ENCODE results near the gene EZR.

Gene EZR

DNA sequence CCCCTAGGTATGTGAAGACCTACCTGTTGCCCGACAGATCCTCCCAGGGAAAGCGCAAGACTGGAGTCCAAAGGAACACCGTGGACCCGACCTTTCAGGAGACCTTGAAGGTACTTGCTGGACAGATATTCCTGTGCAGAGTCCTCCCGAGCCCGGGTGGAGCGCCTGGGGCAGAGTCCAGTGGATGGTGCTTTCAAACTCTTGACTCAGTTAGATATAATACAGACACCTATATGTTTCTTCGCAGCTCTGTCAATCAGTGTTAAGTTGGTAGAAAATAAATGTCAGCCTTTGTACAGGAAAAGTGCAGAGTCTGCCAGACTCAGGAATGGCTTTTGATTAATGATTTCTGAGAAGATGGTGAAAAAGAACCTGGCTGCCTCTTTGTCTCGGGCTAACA is 67.2 kb downstream of the EZR start:
- no peak overlapping the region for H3K9ac ChIP-seq (ENCODE audit: low read length)
- no peak overlapping the region for H3K27ac ChIP-seq (ENCODE audit: low read depth, low read length)
- H3K9me3 ChIP-seq (ENCODE audit: low read length): no peaks in the 10 kb centered on the region
- peaks cover 8% of the 10 kb centered on the region for H3K4me1 ChIP-seq (ENCODE audit: insufficient read depth, low read length)
- H3K36me3 ChIP-seq (ENCODE audit: insufficient read depth, low read length): no peaks in the 10 kb centered on the region
- H3K4me3 ChIP-seq (ENCODE audit: low read depth in 1 of 2, low read length in 2 of 2): no peak overlapping the region
- no peaks in the 10 kb centered on the region for H3K27me3 ChIP-seq (ENCODE audit: control insufficient read depth in 1 of 2, insufficient read depth in 2 of 2, low read length in 2 of 2)

DNA sequence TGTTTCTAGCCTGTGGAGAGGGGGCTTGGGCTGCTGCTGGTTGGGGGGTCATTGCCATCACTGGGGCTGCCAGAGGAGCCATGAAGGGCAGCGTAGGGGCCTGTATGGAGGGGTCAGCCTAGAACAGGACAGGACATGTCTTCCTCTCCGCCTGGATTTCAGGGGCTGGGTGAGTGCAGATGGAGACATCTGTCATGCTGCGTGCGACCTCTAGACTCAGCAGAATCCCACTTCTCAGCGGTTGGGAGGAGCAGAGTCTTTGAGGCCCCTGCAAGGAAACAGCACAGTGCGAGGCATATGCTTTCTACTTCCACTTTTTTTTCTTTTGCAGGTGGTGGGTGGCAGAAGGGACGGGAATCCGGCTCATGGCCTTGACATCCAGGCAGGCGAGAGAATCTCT is 67.9 kb downstream of the EZR start:
- H3K9ac ChIP-seq (ENCODE audit: low read length): no peak overlapping the region
- H3K27me3 ChIP-seq (ENCODE audit: control insufficient read depth in 1 of 2, insufficient read depth in 2 of 2, low read length in 2 of 2): no peaks in the 10 kb centered on the region
- no peaks in the 10 kb centered on the region for H3K9me3 ChIP-seq (ENCODE audit: low read length)
- no peaks in the 10 kb centered on the region for H3K36me3 ChIP-seq (ENCODE audit: insufficient read depth, low read length)
- no peak overlapping the region for H3K4me3 ChIP-seq (ENCODE audit: low read depth in 1 of 2, low read length in 2 of 2)
- peaks cover 8% of the 10 kb centered on the region for H3K4me1 ChIP-seq (ENCODE audit: insufficient read depth, low read length)
- H3K27ac ChIP-seq (ENCODE audit: low read depth, low read length): no peak overlapping the region

DNA sequence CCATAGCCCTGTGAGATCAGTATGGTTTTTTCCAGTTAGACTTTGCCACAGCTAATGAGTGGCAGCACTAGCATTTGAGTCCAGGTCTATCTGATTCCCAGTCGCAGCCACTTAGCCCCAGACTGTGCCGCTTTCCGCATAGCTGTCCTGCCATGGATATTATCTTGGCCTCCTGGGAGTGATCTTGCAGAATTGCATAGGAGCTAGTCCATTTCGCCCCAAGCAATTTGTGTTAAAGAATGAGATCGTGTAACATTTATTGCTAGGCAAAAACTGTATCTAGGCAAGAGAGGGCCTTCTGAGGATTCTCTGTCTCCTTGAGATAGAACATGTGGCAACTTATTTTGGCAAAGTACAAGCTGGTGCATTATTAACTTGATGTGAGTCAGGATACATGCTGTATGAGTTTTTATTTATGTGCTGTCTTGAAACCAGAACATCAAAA is 74.2 kb downstream of the EZR start:
- no peaks in the 10 kb centered on the region for H3K36me3 ChIP-seq (ENCODE audit: insufficient read depth, low read length)
- H3K27ac ChIP-seq (ENCODE audit: low read depth, low read length): no peak overlapping the region
- no peaks in the 10 kb centered on the region for H3K27me3 ChIP-seq (ENCODE audit: control insufficient read depth in 1 of 2, insufficient read depth in 2 of 2, low read length in 2 of 2)
- no peak overlapping the region for H3K4me3 ChIP-seq (ENCODE audit: low read depth in 1 of 2, low read length in 2 of 2)
- H3K9me3 ChIP-seq (ENCODE audit: low read length): no peaks in the 10 kb centered on the region
- no peaks in the 10 kb centered on the region for H3K4me1 ChIP-seq (ENCODE audit: insufficient read depth, low read length)
- no peak overlapping the region for H3K9ac ChIP-seq (ENCODE audit: low read length)

DNA sequence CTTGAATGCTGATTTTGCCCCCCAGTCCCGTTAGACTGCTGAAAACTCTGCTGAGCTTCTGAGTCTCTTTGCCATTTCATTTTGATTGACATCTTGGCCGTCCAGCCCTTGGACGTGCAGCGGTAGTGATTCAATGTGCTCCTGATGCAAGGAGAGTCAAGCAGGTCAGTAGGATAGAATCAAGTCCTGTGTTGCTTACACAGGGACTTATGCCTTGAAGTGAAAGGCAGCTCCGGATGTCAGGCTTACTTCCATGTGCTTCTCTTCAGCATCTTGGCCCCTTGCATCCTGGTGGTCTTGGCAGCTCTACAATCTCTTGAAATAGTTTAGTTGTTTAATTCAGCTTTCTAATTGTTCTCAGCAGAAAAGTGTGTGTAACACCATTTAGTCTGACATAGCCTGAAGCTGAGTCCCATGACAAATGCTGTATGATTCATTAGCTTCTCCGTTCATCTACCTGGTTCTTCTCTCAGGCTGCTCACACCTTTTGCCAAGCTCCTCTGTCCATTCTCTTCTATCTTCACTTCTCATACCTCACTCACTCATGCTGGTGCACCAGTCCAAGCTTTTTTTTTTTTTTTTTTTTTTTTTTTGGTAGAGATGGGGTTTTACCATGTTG is 76.0 kb downstream of the EZR start:
- no peak overlapping the region for H3K4me3 ChIP-seq (ENCODE audit: low read depth in 1 of 2, low read length in 2 of 2)
- no peak overlapping the region for H3K9ac ChIP-seq (ENCODE audit: low read length)
- H3K27ac ChIP-seq (ENCODE audit: low read depth, low read length): no peak overlapping the region
- H3K36me3 ChIP-seq (ENCODE audit: insufficient read depth, low read length): no peaks in the 10 kb centered on the region
- H3K27me3 ChIP-seq (ENCODE audit: control insufficient read depth in 1 of 2, insufficient read depth in 2 of 2, low read length in 2 of 2): no peaks in the 10 kb centered on the region
- no peaks in the 10 kb centered on the region for H3K4me1 ChIP-seq (ENCODE audit: insufficient read depth, low read length)
- H3K9me3 ChIP-seq (ENCODE audit: low read length): peaks cover 4% of the 10 kb centered on the region

DNA sequence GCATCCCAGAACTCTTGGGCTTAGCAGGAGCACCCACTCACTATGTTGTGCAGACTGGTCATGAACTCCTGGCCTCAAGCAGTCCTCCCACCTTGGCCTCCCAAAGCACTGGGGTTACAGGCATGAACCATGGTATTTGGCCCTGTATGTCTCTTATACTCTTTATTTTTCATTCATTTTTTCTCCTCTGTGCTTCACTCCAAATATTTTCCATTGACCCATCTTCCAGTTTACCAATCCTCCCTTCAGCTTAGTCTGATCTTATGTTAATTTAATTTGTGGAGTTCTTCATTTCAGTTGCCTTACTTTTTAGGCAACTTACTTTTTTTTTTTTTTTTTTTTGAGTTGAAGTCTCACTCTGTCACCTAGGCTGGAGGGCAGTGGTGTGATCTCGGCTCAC is 79.5 kb downstream of the EZR start:
- no peaks in the 10 kb centered on the region for H3K4me1 ChIP-seq (ENCODE audit: insufficient read depth, low read length)
- H3K9me3 ChIP-seq (ENCODE audit: low read length): peaks cover 4% of the 10 kb centered on the region
- H3K9ac ChIP-seq (ENCODE audit: low read length): no peak overlapping the region
- H3K4me3 ChIP-seq (ENCODE audit: low read depth in 1 of 2, low read length in 2 of 2): no peak overlapping the region
- no peaks in the 10 kb centered on the region for H3K27me3 ChIP-seq (ENCODE audit: control insufficient read depth in 1 of 2, insufficient read depth in 2 of 2, low read length in 2 of 2)
- H3K27ac ChIP-seq (ENCODE audit: low read depth, low read length): no peak overlapping the region
- no peaks in the 10 kb centered on the region for H3K36me3 ChIP-seq (ENCODE audit: insufficient read depth, low read length)

DNA sequence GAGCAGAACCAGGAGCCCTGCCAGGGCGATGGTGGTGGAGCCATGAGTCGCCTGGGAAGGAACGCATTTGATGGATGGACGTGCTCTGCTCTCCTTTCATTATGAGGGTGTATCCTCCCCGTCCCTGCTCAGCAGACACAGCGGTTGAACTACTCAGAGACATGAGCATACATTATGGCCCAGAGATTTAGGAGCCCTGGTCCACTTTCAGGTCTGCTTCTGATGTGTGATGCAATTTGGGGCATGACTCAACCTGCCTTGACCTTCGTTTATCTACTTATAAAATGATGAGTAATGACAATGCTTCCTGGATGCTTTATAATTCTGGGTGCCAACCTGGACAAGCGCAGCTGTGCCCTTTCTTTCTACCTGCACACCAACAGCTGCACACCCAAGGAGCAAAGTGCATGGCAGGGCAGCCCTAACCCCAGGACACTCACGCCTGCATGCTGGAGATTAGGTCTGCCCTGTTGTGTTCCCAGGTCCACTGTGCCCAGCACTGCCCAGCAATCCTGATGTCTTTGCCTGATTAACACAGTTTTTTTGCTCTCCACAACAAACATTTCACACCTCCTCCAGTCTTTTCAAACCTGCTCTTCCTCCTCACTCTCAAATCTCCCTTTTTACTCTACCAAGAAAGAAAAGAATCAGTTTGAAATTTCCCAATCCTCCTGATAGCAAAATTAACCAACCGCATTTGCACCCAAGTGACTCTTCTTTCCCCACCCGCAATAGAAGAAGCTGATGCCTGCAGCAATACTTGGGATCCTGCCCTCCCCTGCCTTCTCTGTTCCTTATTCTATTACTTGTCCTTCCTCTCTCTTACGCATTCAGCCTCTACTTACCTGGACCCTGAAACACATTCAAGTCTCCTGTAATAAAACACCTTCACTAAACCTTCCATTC is 81.2 kb downstream of the EZR start:
- Histone ChIP-seq H3K36me3 (ENCODE audit: insufficient read depth, low read length) (no peaks in the 10 kb centered on the region), H3K9me3 (ENCODE audit: low read length) (peaks cover 4% of the 10 kb centered on the region), H3K4me3 (ENCODE audit: low read depth in 1 of 2, low read length in 2 of 2) (no peak overlapping the region), H3K27me3 (ENCODE audit: control insufficient read depth in 1 of 2, insufficient read depth in 2 of 2, low read length in 2 of 2) (no peaks in the 10 kb centered on the region), H3K4me1 (ENCODE audit: insufficient read depth, low read length) (no peaks in the 10 kb centered on the region), H3K9ac (ENCODE audit: low read length) (no peak overlapping the region), H3K27ac (ENCODE audit: low read depth, low read length) (no peak overlapping the region)

DNA sequence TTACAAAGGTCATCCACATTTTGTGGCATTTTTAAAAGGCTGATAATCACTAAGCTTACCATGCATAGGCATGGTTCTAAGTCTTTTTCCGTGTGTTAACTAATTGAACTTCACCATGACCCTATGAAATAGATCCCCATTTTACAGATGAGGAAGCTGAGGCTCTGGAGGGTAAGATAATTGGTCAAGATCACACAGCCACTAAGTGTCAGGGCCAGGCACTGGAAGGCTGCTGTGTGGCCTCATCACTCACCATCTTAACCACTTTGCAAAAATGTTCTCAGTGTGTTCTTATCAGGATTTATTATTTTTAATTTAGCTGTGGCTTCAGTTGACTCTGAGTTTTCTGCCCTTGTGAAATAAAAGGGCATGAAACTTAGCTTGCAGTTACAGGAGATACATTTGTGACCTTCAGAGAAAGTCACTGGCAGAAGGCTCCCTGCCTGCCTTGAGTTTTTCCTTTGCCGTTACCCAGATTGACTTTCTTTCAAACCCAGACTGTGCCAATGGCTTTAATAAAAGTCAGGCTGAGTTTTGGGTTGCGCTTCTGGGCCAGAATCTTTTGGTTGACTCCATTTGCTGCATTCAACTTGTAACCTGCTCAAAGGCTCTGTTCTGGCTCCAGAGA is 82.0 kb downstream of the EZR start:
- Histone ChIP-seq H3K27ac (ENCODE audit: low read depth, low read length) (no peak overlapping the region), H3K9me3 (ENCODE audit: low read length) (peaks cover 4% of the 10 kb centered on the region), H3K4me1 (ENCODE audit: insufficient read depth, low read length) (no peaks in the 10 kb centered on the region), H3K9ac (ENCODE audit: low read length) (no peak overlapping the region), H3K36me3 (ENCODE audit: insufficient read depth, low read length) (no peaks in the 10 kb centered on the region), H3K27me3 (ENCODE audit: control insufficient read depth in 1 of 2, insufficient read depth in 2 of 2, low read length in 2 of 2) (no peaks in the 10 kb centered on the region), H3K4me3 (ENCODE audit: low read depth in 1 of 2, low read length in 2 of 2) (no peak overlapping the region)

DNA sequence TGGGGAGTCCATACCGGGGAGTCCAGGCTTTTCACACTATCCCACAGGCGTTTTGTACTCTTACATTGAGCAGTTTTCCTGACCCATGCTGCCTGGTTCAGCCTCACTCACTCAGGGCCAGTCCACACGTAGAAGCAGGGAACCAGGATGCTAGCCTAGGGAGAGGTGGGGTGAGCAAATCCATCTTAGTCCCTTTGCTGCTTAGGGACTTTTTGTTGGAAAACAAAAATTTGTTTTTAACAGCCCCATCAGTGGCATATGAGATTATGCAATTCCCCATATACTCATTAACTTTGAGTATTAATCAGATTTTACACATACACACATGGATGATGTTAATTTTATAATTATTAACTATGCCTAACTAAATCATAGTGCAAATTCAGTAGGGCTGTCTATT is 84.2 kb downstream of the EZR start:
- Histone ChIP-seq H3K27me3 (ENCODE audit: control insufficient read depth in 1 of 2, insufficient read depth in 2 of 2, low read length in 2 of 2) (no peaks in the 10 kb centered on the region), H3K36me3 (ENCODE audit: insufficient read depth, low read length) (no peaks in the 10 kb centered on the region), H3K9me3 (ENCODE audit: low read length) (peaks cover 4% of the 10 kb centered on the region), H3K27ac (ENCODE audit: low read depth, low read length) (no peak overlapping the region), H3K9ac (ENCODE audit: low read length) (no peak overlapping the region), H3K4me1 (ENCODE audit: insufficient read depth, low read length) (no peaks in the 10 kb centered on the region), H3K4me3 (ENCODE audit: low read depth in 1 of 2, low read length in 2 of 2) (no peak overlapping the region)

DNA sequence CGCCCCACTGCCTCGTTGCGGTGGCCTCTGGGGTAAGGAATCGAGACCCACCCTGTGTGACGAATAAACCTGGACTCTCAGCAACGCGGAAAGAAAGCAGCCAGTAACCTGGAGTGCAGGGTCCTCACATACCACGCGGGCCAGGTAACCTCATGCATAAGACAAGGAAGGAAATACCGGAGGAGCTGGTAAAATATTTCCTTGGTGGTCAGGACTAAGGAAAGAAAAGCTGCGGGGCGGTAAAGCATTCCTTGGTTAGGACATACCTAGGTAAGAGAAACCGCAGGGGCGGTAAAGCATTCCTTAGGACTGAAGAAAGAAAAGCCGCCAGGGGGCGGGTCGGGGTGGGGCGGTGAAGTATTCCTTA is 88.6 kb downstream of the EZR start:
- H3K27ac ChIP-seq (ENCODE audit: low read depth, low read length): no peak overlapping the region
- H3K36me3 ChIP-seq (ENCODE audit: insufficient read depth, low read length): no peaks in the 10 kb centered on the region
- no peaks in the 10 kb centered on the region for H3K9me3 ChIP-seq (ENCODE audit: low read length)
- H3K4me1 ChIP-seq (ENCODE audit: insufficient read depth, low read length): no peaks in the 10 kb centered on the region
- no peak overlapping the region for H3K9ac ChIP-seq (ENCODE audit: low read length)
- no peaks in the 10 kb centered on the region for H3K27me3 ChIP-seq (ENCODE audit: control insufficient read depth in 1 of 2, insufficient read depth in 2 of 2, low read length in 2 of 2)
- no peak overlapping the region for H3K4me3 ChIP-seq (ENCODE audit: low read depth in 1 of 2, low read length in 2 of 2)

DNA sequence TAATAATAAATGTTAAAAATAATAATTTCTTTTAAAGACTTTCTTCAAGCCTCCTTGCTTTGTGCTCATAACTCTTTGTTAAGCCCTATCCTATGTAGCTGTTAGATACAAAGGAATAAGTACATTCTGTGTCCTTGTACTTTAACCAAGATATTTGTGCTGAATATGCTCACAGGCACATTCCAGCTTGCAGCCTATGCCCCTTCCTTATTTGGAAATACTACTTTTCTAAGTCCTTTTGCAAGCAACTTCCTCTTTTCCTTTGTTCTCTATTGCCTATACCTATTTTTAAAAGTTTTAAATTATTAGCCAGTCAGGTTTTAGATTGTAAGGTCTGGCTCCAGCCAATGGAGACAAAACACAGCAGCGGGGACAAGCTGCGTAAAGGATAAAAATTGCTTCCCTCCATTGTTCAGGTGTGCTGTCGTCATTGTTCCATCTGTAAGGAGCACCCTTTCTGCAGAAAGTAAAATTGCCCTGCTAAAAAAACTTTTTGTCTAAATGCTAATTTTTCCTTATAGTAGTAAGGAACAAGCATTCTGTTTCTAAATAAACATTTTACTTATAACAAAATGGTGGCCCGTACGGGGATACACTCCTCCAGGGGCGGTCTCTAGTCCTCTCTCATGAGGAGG is 89.1 kb downstream of the EZR start:
- Histone ChIP-seq H3K9ac (ENCODE audit: low read length) (no peak overlapping the region), H3K4me3 (ENCODE audit: low read depth in 1 of 2, low read length in 2 of 2) (no peak overlapping the region), H3K4me1 (ENCODE audit: insufficient read depth, low read length) (no peaks in the 10 kb centered on the region), H3K27ac (ENCODE audit: low read depth, low read length) (no peak overlapping the region), H3K9me3 (ENCODE audit: low read length) (no peaks in the 10 kb centered on the region), H3K27me3 (ENCODE audit: control insufficient read depth in 1 of 2, insufficient read depth in 2 of 2, low read length in 2 of 2) (no peaks in the 10 kb centered on the region), H3K36me3 (ENCODE audit: insufficient read depth, low read length) (no peaks in the 10 kb centered on the region)

DNA sequence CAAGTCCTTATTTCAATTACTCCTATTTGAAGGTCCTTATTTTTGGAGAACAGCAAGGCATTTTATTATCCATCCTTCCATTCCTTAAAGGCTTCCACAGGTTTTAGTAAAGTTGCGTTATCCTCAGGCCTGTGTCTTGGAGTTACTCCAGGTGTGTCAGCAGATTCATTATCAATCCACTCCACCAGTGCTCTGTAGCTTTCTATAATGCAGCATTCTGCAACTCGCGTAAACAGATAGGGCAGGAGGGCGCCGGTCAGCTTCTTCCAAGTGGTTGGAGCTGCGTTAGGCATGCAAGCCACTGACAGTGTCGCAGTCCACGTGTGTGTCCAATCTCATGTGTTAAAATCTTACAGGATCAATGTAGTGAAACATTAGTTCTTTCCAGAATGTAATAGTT is 93.5 kb downstream of the EZR start:
- Histone ChIP-seq H3K9me3 (ENCODE audit: low read length) (no peaks in the 10 kb centered on the region), H3K27ac (ENCODE audit: low read depth, low read length) (no peak overlapping the region), H3K4me1 (ENCODE audit: insufficient read depth, low read length) (no peaks in the 10 kb centered on the region), H3K9ac (ENCODE audit: low read length) (no peak overlapping the region), H3K36me3 (ENCODE audit: insufficient read depth, low read length) (no peaks in the 10 kb centered on the region), H3K27me3 (ENCODE audit: control insufficient read depth in 1 of 2, insufficient read depth in 2 of 2, low read length in 2 of 2) (no peaks in the 10 kb centered on the region), H3K4me3 (ENCODE audit: low read depth in 1 of 2, low read length in 2 of 2) (no peak overlapping the region)

Measured in muscle layer of colon (tissue), 2 donors.